ENCODE results near the gene SHMT2. TPM values are rescaled to one million over a fixed set of nuclear protein-coding genes. Genes with fewer than 3 reads are reported as not detected.

SHMT2 gene
- total and polyA plus RNA-seq, 9 of the 15 experiments (the other 6 are each of a cell fraction or from before 2014, with no cell fraction given): 46.1 to 319 (median 115) TPM

DNA sequence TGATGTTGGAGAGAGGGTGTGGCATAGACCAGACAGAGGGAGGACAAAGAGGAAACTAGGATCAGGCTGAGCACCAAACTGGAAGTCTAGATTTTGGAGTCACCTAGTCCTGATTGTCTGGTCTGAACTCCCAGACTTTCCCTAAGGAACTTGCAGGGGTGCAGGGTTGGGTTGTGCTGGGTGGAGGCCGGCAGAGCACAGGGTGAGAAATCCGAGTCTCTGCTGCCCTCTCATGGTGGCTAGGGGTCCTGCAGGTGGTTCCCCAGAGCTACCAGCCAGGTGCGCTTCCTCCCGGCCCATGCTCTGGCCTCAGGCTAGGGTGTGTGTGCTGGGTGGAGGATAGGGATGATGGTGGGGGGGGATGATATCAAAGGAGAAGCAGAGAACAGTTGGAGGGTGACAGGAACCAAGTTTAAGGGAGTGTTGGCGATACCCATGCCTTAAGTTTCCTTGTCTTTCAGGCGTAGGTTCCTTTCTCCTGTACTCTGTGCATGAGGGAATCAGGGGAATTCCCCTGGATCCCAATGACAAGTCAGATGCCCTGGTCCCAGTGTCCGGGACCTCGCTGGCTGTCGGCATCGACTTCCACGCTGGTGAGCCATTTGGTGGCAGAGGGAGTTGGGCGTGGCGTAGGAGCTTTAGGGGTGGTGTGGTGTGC lies 46.5 kb upstream of the SHMT2 start (continued):
- TF ChIP-seq ASH1L (IDR thresholded peaks at IDR 0.05; ENCODE audit: borderline replicate concordance, low read depth, partially characterized antibody) (no peak), SMC3 (conservative IDR thresholded peaks at IDR 0.05; ENCODE audit: insufficient read depth, low read depth, low read length) (peak; percentile 82), ETV1 (tag; conservative IDR thresholded peaks at IDR 0.05; ENCODE audit: low read depth) (no peak), YBX1 (IDR thresholded peaks at IDR 0.05) (no peak), ZBTB8A (IDR thresholded peaks at IDR 0.05; ENCODE audit: partially characterized antibody) (no peak), JUND (IDR thresholded peaks at IDR 0.05; ENCODE audit: borderline replicate concordance, low read depth, low read length) (peak; percentile 27; the same call in 1 of the 2 replicates), JUND (tag; IDR thresholded peaks at IDR 0.05; ENCODE audit: borderline replicate concordance, low read depth, low read length) (no peak), CBX1 (IDR thresholded peaks at IDR 0.05; ENCODE audit: low read depth) (no peak), NFE2L1 (tag; IDR thresholded peaks at IDR 0.05; ENCODE audit: borderline replicate concordance, low read depth) (no peak), CBX5 (IDR thresholded peaks at IDR 0.05; ENCODE audit: borderline replicate concordance, low read depth) (no peak), TBL1XR1 (IDR thresholded peaks at IDR 0.05; ENCODE audit: low read length in 2 of 2) (no peak)
- TF ChIP-seq, protein P1, sequence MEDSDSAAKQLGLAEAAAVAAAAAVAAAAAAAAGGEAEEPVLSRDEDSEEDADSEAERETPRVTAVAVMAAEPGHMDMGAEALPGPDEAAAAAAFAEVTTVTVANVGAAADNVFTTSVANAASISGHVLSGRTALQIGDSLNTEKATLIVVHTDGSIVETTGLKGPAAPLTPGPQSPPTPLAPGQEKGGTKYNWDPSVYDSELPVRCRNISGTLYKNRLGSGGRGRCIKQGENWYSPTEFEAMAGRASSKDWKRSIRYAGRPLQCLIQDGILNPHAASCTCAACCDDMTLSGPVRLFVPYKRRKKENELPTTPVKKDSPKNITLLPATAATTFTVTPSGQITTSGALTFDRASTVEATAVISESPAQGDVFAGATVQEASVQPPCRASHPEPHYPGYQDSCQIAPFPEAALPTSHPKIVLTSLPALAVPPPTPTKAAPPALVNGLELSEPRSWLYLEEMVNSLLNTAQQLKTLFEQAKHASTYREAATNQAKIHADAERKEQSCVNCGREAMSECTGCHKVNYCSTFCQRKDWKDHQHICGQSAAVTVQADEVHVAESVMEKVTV (CRISPR knock-in tag; IDR thresholded peaks at IDR 0.05): peak; percentile 74; the same call in 1 of the 2 replicates
- TF ChIP-seq, protein P2, sequence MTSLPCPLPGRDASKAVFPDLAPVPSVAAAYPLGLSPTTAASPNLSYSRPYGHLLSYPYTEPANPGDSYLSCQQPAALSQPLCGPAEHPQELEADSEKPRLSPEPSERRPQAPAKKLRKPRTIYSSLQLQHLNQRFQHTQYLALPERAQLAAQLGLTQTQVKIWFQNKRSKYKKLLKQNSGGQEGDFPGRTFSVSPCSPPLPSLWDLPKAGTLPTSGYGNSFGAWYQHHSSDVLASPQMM (CRISPR knock-in tag; IDR thresholded peaks at IDR 0.05): no peak
- TF ChIP-seq, protein P3, sequence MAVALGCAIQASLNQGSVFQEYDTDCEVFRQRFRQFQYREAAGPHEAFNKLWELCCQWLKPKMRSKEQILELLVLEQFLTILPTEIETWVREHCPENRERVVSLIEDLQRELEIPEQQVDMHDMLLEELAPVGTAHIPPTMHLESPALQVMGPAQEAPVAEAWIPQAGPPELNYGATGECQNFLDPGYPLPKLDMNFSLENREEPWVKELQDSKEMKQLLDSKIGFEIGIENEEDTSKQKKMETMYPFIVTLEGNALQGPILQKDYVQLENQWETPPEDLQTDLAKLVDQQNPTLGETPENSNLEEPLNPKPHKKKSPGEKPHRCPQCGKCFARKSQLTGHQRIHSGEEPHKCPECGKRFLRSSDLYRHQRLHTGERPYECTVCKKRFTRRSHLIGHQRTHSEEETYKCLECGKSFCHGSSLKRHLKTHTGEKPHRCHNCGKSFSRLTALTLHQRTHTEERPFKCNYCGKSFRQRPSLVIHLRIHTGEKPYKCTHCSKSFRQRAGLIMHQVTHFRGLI (CRISPR knock-in tag; IDR thresholded peaks at IDR 0.05): no peak
- TF ChIP-seq, protein P4, sequence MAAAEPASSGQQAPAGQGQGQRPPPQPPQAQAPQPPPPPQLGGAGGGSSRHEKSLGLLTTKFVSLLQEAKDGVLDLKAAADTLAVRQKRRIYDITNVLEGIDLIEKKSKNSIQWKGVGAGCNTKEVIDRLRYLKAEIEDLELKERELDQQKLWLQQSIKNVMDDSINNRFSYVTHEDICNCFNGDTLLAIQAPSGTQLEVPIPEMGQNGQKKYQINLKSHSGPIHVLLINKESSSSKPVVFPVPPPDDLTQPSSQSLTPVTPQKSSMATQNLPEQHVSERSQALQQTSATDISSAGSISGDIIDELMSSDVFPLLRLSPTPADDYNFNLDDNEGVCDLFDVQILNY (CRISPR knock-in tag; IDR thresholded peaks at IDR 0.05): no peak
- TF ChIP-seq, protein P5, sequence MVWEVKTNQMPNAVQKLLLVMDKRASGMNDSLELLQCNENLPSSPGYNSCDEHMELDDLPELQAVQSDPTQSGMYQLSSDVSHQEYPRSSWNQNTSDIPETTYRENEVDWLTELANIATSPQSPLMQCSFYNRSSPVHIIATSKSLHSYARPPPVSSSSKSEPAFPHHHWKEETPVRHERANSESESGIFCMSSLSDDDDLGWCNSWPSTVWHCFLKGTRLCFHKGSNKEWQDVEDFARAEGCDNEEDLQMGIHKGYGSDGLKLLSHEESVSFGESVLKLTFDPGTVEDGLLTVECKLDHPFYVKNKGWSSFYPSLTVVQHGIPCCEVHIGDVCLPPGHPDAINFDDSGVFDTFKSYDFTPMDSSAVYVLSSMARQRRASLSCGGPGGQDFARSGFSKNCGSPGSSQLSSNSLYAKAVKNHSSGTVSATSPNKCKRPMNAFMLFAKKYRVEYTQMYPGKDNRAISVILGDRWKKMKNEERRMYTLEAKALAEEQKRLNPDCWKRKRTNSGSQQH (CRISPR knock-in tag; IDR thresholded peaks at IDR 0.05): no peak
- TF ChIP-seq, protein P6, sequence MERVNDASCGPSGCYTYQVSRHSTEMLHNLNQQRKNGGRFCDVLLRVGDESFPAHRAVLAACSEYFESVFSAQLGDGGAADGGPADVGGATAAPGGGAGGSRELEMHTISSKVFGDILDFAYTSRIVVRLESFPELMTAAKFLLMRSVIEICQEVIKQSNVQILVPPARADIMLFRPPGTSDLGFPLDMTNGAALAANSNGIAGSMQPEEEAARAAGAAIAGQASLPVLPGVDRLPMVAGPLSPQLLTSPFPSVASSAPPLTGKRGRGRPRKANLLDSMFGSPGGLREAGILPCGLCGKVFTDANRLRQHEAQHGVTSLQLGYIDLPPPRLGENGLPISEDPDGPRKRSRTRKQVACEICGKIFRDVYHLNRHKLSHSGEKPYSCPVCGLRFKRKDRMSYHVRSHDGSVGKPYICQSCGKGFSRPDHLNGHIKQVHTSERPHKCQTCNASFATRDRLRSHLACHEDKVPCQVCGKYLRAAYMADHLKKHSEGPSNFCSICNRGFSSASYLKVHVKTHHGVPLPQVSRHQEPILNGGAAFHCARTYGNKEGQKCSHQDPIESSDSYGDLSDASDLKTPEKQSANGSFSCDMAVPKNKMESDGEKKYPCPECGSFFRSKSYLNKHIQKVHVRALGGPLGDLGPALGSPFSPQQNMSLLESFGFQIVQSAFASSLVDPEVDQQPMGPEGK (CRISPR knock-in tag; IDR thresholded peaks at IDR 0.05; ENCODE audit: borderline replicate concordance): no peak

Measured in K562 (cell line).